ENCODE results near the gene PXDN.

The PXDN gene

GRCh38 chr2:1621041-1621440 is 123.3 kb downstream of the PXDN start (continued):
- TF ChIP-seq, protein P1, sequence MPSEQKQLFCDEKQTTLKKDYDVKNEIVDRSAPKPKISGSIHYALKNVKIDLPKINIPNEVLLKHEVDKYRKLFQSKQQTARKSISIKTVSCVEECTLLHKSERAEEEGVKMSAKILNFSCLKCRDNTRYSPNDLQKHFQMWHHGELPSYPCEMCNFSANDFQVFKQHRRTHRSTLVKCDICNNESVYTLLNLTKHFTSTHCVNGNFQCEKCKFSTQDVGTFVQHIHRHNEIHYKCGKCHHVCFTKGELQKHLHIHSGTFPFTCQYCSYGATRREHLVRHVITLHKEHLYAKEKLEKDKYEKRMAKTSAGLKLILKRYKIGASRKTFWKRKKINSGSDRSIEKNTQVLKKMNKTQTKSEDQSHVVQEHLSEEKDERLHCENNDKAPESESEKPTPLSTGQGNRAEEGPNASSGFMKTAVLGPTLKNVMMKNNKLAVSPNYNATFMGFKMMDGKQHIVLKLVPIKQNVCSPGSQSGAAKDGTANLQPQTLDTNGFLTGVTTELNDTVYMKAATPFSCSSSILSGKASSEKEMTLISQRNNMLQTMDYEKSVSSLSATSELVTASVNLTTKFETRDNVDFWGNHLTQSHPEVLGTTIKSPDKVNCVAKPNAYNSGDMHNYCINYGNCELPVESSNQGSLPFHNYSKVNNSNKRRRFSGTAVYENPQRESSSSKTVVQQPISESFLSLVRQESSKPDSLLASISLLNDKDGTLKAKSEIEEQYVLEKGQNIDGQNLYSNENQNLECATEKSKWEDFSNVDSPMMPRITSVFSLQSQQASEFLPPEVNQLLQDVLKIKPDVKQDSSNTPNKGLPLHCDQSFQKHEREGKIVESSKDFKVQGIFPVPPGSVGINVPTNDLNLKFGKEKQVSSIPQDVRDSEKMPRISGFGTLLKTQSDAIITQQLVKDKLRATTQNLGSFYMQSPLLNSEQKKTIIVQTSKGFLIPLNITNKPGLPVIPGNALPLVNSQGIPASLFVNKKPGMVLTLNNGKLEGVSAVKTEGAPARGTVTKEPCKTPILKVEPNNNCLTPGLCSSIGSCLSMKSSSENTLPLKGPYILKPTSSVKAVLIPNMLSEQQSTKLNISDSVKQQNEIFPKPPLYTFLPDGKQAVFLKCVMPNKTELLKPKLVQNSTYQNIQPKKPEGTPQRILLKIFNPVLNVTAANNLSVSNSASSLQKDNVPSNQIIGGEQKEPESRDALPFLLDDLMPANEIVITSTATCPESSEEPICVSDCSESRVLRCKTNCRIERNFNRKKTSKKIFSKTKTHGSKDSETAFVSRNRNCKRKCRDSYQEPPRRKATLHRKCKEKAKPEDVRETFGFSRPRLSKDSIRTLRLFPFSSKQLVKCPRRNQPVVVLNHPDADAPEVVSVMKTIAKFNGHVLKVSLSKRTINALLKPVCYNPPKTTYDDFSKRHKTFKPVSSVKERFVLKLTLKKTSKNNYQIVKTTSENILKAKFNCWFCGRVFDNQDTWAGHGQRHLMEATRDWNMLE (tag by site-specific recombination; conservative IDR thresholded peaks at IDR 0.05; ENCODE audit: low read depth) = no peak
- TF ChIP-seq REST (tag by site-specific recombination; IDR thresholded peaks at IDR 0.05) = no peak
- TF ChIP-seq ZNF843 (tag by site-specific recombination; IDR thresholded peaks at IDR 0.05) = no peak

- ChIA-PET POLR2A (no interaction called here), CTCF (no interaction called here)
- H3K9me3 ChIP-seq (ENCODE audit: control insufficient read depth, insufficient read depth, low read depth, low read length) = no peaks in the 10 kb centered on the region
- no peaks in the 10 kb centered on the region for H3K36me3 ChIP-seq (ENCODE audit: control insufficient read depth in 2 of 2, insufficient read depth in 1 of 2, low read length in 2 of 2)
- no peak overlapping the region for H3K27ac ChIP-seq (ENCODE audit: extremely low read depth, low read depth, low read length)
- TF ChIP-seq KLF7 (tag by site-specific recombination; IDR thresholded peaks at IDR 0.05; ENCODE audit: borderline replicate concordance) (no peak), REPIN1 (tag by site-specific recombination; IDR thresholded peaks at IDR 0.05; ENCODE audit: low read depth) (no peak), GLI4 (tag by site-specific recombination; IDR thresholded peaks at IDR 0.05) (no peak), ZNF169 (tag by site-specific recombination; IDR thresholded peaks at IDR 0.05) (no peak), ZNF792 (tag by site-specific recombination; IDR thresholded peaks at IDR 0.05) (no peak), ZNF664 (tag by site-specific recombination; IDR thresholded peaks at IDR 0.05) (no peak), ATF2 (tag by site-specific recombination; IDR thresholded peaks at IDR 0.05; ENCODE audit: low read depth) (no peak), ZNF449 (tag by site-specific recombination; IDR thresholded peaks at IDR 0.05) (no peak), BCL11B (tag by site-specific recombination; IDR thresholded peaks at IDR 0.05; ENCODE audit: low read depth) (no peak), KLF1 (tag by site-specific recombination; IDR thresholded peaks at IDR 0.05) (no peak), ZNF555 (tag by site-specific recombination; conservative IDR thresholded peaks at IDR 0.05) (no peak), ZNF670 (tag by site-specific recombination; IDR thresholded peaks at IDR 0.05; ENCODE audit: low read depth) (no peak), ZNF274 (IDR thresholded peaks at IDR 0.05; ENCODE audit: low read length) (no peak), ZNF274 (tag by site-specific recombination; IDR thresholded peaks at IDR 0.05; ENCODE audit: borderline replicate concordance) (no peak), ZBTB44 (tag by site-specific recombination; IDR thresholded peaks at IDR 0.05) (no peak), GLI2 (tag by site-specific recombination; IDR thresholded peaks at IDR 0.05; ENCODE audit: borderline replicate concordance, low read depth) (no peak)
- TF ChIP-seq, protein P2, sequence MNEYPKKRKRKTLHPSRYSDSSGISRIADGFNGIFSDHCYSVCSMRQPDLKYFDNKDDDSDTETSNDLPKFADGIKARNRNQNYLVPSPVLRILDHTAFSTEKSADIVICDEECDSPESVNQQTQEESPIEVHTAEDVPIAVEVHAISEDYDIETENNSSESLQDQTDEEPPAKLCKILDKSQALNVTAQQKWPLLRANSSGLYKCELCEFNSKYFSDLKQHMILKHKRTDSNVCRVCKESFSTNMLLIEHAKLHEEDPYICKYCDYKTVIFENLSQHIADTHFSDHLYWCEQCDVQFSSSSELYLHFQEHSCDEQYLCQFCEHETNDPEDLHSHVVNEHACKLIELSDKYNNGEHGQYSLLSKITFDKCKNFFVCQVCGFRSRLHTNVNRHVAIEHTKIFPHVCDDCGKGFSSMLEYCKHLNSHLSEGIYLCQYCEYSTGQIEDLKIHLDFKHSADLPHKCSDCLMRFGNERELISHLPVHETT (tag by site-specific recombination; IDR thresholded peaks at IDR 0.05) = no peak
- no peaks in the 10 kb centered on the region for H3K4me1 ChIP-seq (ENCODE audit: control insufficient read depth, insufficient read depth, low read length)
- H3K4me3 ChIP-seq (ENCODE audit: low read depth, low read length) = no peak overlapping the region
These were observed 124.2 kb downstream of the PXDN start for GRCh38 chr2:1620081-1620480.

Measured in HEK293 (cell line).